ENCODE data around the gene IL1RL2. TPM values are rescaled to one million over a fixed set of nuclear protein-coding genes. Genes with fewer than 3 reads are reported as not detected.

Gene IL1RL2
- 1.7 and 2.3 TPM in 2 replicates for total RNA-seq

DNA sequence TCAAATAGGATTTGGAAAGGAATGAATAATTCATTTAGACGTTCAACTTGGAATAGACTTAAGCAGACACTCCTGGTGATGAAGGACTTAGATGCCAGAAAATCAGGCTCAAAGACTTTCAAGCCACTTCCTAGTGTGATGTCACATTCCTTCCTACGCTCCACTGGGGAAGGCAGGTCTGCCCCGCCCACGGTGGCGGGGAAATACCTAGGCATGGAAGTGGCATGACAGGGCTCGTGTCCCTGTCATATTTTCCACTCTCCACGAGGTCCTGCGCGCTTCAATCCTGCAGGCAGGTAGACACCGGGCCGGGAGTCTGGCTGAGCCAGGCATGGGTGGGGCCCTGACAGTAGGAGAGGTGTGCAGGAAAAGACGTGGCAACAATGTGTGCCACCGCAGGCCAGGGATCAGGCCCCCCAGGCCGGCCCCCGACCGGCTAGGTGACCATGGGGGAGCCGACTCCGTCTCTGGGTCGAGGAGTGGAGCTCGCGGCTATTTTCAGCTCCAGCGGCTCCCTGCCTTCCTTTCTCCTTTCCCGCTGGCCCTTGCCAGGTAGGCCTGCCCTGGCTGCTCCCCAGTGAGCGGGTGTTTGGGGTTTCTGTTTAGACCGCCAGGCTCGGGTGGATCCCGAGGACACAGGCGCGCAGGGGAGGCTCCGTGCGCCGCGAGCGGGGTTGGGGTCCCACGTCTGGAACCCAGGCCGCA lies at the start of gene IL1RL2:
TSS of gene IL1RL2 (plus strand) at position 233 of the 705 bp plus-strand sequence. CDS start 845 bp downstream, outside the sequence.

GRCh38 chr2:102141970-102142828 lies 44.6 kb upstream of the IL1RL2 start, which contains the start of gene IL1R1:
IL1R1 (plus strand) TSS chr2:102142746; CDS start chr2:102157725, 14,979 bp downstream.

Other genes with a start within 250 kb of the IL1RL2 start
- 0.38 and 0.56 TPM in 2 replicates for gene IL1R2, start 195.1 kb upstream of the IL1RL2 start, total RNA-seq
- 54.1 and 136 TPM in 2 replicates for gene IL1R1, start 44.3 kb upstream of the IL1RL2 start, total RNA-seq
- gene IL1RL1, start 124.5 kb downstream of the IL1RL2 start, total RNA-seq: 1.1 and 2.3 TPM in 2 replicates
- 0.96 and 1.4 TPM in 2 replicates for gene IL18R1, start 168.8 kb downstream of the IL1RL2 start, total RNA-seq
- not detected in 2 replicates for gene IL18RAP, start 236.1 kb downstream of the IL1RL2 start, total RNA-seq

Data from regular cardiac myocyte (primary cell).